K562 (cell line): ENCODE data around the gene LSR. TPM values are rescaled to one million over a fixed set of nuclear protein-coding genes. Genes with fewer than 3 reads are reported as not detected.

Source experiments
- DMBX1 ChIP-seq: fragments of 250-450 bp; sonication (Bioruptor Pico); IDR thresholded peaks from 2 replicates; pipeline ENCODE4 v1.8.0; 2022; ENCODE audit warnings: inconsistent platforms, mild to moderate bottlenecking, moderate library complexity, borderline replicate concordance
- HOXB6 ChIP-seq: fragments of 250-450 bp; sonication (Bioruptor Pico); IDR thresholded peaks from 2 replicates; pipeline ENCODE4 v1.5.1; 2022; ENCODE audit warnings: mild to moderate bottlenecking, borderline replicate concordance
- MBD2 ChIP-seq: sonication (generic); IDR thresholded peaks from 2 replicates; pipeline ENCODE4 v1.6.1; 2016; ENCODE audit warnings: low read depth, borderline replicate concordance
- MECOM ChIP-seq: fragments of 250-450 bp; sonication (Bioruptor Pico); IDR thresholded peaks from 2 replicates; pipeline ENCODE4 v1.8.0; 2022; ENCODE audit warnings: inconsistent platforms
- MEIS2 ChIP-seq: fragments of 450-650 bp; IDR thresholded peaks from 2 replicates; pipeline ENCODE4 v1.6.1; 2014; ENCODE audit warnings: mild to moderate bottlenecking; ENCODE audit not compliant: partially characterized antibody
- TAF9B ChIP-seq: fragments of 450-650 bp; IDR thresholded peaks from 2 replicates; pipeline ENCODE4 v1.6.1; 2018; ENCODE audit warnings: mild to moderate bottlenecking; ENCODE audit not compliant: partially characterized antibody
- polyA plus RNA-seq, 8 experiments: library from polyadenylated mRNA; depleted of rRNA in 4 of 8; stranded (reverse) in 5 of 8; unstranded in 3 of 8; fragments of >200 nt; fragmentation: Nextera tagmentation in 2 of 8; fragmentation: Illumina TruSeq in 1 of 8; extraction: Ambion mirVana in 2 of 8; extraction: Trizol in 1 of 8; gene quantifications; 2 replicates each; pipeline versions ENCODE4 v1.2.1 to v1.2.3, GENCODE V29; 2011 to 2014; ENCODE audit warnings: inconsistent platforms in 1 of 8, missing spikeins in 1 of 8
- total RNA-seq, 7 experiments: library from RNA; depleted of rRNA in 6 of 7; stranded (reverse); fragments of >200 nt in 6 of 7; fragmentation: Illumina TruSeq in 2 of 7; extraction: Trizol in 2 of 7; gene quantifications; 2 replicates each; pipeline versions ENCODE4 v1.2.1 to v1.2.3, GENCODE V29; 2011 to 2021; ENCODE audit warnings: low replicate concordance in 1 of 7
- TF ChIP-seq, protein P1 (sequence below): sonication (generic); formaldehyde crosslinking; IDR thresholded peaks from 2 replicates; pipeline ENCODE4 v1.8.0; 2022; ENCODE audit warnings: mild to moderate bottlenecking, missing genetic modification reagents
- TF ChIP-seq, protein P2 (sequence below): fragments of 250-450 bp; sonication (Bioruptor Pico); IDR thresholded peaks from 2 replicates; pipeline ENCODE4 v1.9.0; 2021; ENCODE audit warnings: mild to moderate bottlenecking, inconsistent platforms

The LSR gene
- total and polyA plus RNA-seq, 9 of the 15 experiments (the other 6 are each of a cell fraction or from before 2014, with no cell fraction given) = 0.44 to 87.9 (median 28.0) TPM

DNA sequence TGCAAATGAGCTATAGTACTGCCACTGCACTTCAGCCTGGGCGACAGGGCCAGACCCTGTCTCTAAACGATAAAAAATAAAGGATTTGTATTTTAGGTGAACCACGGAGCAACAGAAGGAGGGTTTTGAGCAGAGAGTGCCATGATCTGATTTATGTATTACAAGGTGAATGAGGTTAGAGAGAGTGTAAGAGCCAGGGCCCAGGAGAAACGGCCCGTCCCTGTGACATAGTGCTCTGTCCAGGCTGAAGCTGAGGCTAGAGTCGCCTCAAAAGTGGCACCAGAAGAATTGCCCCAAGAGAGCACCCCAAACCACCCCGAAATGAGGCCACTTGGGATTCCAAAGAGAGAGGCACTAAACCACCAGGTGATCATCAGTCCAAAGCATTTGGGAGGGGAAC, 60.1 kb downstream of the LSR start (continued):
- TF ChIP-seq, protein P1, sequence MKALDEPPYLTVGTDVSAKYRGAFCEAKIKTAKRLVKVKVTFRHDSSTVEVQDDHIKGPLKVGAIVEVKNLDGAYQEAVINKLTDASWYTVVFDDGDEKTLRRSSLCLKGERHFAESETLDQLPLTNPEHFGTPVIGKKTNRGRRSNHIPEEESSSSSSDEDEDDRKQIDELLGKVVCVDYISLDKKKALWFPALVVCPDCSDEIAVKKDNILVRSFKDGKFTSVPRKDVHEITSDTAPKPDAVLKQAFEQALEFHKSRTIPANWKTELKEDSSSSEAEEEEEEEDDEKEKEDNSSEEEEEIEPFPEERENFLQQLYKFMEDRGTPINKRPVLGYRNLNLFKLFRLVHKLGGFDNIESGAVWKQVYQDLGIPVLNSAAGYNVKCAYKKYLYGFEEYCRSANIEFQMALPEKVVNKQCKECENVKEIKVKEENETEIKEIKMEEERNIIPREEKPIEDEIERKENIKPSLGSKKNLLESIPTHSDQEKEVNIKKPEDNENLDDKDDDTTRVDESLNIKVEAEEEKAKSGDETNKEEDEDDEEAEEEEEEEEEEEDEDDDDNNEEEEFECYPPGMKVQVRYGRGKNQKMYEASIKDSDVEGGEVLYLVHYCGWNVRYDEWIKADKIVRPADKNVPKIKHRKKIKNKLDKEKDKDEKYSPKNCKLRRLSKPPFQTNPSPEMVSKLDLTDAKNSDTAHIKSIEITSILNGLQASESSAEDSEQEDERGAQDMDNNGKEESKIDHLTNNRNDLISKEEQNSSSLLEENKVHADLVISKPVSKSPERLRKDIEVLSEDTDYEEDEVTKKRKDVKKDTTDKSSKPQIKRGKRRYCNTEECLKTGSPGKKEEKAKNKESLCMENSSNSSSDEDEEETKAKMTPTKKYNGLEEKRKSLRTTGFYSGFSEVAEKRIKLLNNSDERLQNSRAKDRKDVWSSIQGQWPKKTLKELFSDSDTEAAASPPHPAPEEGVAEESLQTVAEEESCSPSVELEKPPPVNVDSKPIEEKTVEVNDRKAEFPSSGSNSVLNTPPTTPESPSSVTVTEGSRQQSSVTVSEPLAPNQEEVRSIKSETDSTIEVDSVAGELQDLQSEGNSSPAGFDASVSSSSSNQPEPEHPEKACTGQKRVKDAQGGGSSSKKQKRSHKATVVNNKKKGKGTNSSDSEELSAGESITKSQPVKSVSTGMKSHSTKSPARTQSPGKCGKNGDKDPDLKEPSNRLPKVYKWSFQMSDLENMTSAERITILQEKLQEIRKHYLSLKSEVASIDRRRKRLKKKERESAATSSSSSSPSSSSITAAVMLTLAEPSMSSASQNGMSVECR (CRISPR knock-in tag) = no peak
- TF ChIP-seq MBD2 (no peak), MEIS2 (peak; percentile 30), TAF9B (no peak), MECOM (CRISPR knock-in tag) (no peak), HOXB6 (CRISPR knock-in tag) (no peak), DMBX1 (0 out of 2 replicates have a peak, but pooled peaks have one; percentile 37)
- TF ChIP-seq, protein P2, sequence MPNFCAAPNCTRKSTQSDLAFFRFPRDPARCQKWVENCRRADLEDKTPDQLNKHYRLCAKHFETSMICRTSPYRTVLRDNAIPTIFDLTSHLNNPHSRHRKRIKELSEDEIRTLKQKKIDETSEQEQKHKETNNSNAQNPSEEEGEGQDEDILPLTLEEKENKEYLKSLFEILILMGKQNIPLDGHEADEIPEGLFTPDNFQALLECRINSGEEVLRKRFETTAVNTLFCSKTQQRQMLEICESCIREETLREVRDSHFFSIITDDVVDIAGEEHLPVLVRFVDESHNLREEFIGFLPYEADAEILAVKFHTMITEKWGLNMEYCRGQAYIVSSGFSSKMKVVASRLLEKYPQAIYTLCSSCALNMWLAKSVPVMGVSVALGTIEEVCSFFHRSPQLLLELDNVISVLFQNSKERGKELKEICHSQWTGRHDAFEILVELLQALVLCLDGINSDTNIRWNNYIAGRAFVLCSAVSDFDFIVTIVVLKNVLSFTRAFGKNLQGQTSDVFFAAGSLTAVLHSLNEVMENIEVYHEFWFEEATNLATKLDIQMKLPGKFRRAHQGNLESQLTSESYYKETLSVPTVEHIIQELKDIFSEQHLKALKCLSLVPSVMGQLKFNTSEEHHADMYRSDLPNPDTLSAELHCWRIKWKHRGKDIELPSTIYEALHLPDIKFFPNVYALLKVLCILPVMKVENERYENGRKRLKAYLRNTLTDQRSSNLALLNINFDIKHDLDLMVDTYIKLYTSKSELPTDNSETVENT (CRISPR knock-in tag) = no peak
- TF ChIP-seq, all 486 proteins: peak for 2
